OCI-LY3 (cell line): ENCODE measurements around the gene NUFIP2.

Source experiments
- CTCF ChIP-seq: fragments of 200-600, 300-600 bp; sonication (generic); IDR thresholded peaks from 2 replicates; pipeline ENCODE4 v1.5.1; 2014; ENCODE audit warnings: antibody characterized with exemption, low read length, low read depth
- EZH2phosphoT487 ChIP-seq: fragments of 200-600 bp; shearing (Covaris generic); IDR thresholded peaks from 2 replicates; pipeline ENCODE4 v1.6.1; 2018; ENCODE audit warnings: antibody characterized with exemption, mixed run types, low read depth

GRCh38 chr17:29210879-29211278 lies 83.1 kb downstream of the NUFIP2 start:
- TF ChIP-seq CTCF, result no peak
- TF ChIP-seq EZH2phosphoT487, result no peak
